GM23248 (cell line): ENCODE results near the gene SCN8A. TPM values are rescaled to one million over a fixed set of nuclear protein-coding genes. Genes with fewer than 3 reads are reported as not detected.

Experiments
- DNase-seq: peaks from one replicate; pipeline ENCODE4 v3.0.0-alpha.2; 2015
- H2AFZ ChIP-seq: fragments of 200-600 bp; sonication (generic); 2 replicates; pipeline ENCODE4 v1.6.1; 2016; ENCODE audit warnings: antibody characterized with exemption
- H3F3A ChIP-seq: fragments of 200-600 bp; sonication (generic); 2 replicates; pipeline ENCODE4 v1.6.1; 2016; ENCODE audit warnings: mild to moderate bottlenecking, antibody characterized with exemption, mixed run types; ENCODE audit not compliant: insufficient read depth
- H3K27ac ChIP-seq: fragments of 200-600 bp; sonication (generic); 2 replicates; pipeline ENCODE4 v1.5.1; 2016; ENCODE audit warnings: mild to moderate bottlenecking
- H3K27me3 ChIP-seq: fragments of 200-600 bp; sonication (generic); replicated peaks from 2 replicates; pipeline ENCODE4 v1.6.1; 2016; ENCODE audit warnings: mild to moderate bottlenecking; ENCODE audit not compliant: insufficient read depth
- H3K36me3 ChIP-seq: fragments of 200-600 bp; sonication (generic); 2 replicates; pipeline ENCODE4 v1.6.1; 2016; ENCODE audit warnings: low read depth, mild to moderate bottlenecking
- H3K4me1 ChIP-seq: fragments of 200-600 bp; sonication (generic); 2 replicates; pipeline ENCODE4 v1.6.1; 2016; ENCODE audit warnings: mild to moderate bottlenecking; ENCODE audit not compliant: insufficient read depth
- H3K4me2 ChIP-seq: fragments of 200-600 bp; sonication (generic); one replicate; pipeline ENCODE4 v1.6.1; 2016; ENCODE audit warnings: mild to moderate bottlenecking; ENCODE audit not compliant: unreplicated experiment
- H3K4me3 ChIP-seq: fragments of 200-600 bp; sonication (generic); 2 replicates; pipeline ENCODE4 v1.5.1; 2016; ENCODE audit warnings: mild to moderate bottlenecking
- H3K79me2 ChIP-seq: fragments of 200-600 bp; sonication (generic); 2 replicates; pipeline ENCODE4 v1.6.1; 2016; ENCODE audit warnings: mild to moderate bottlenecking; ENCODE audit not compliant: insufficient read depth
- H3K9ac ChIP-seq: fragments of 200-600 bp; sonication (generic); 2 replicates; pipeline ENCODE4 v1.6.1; 2016; ENCODE audit warnings: mild to moderate bottlenecking
- H3K9me2 ChIP-seq: fragments of 200-600 bp; sonication (generic); 2 replicates; pipeline ENCODE4 v1.6.1; 2016; ENCODE audit warnings: mixed run types, mild to moderate bottlenecking, moderate library complexity; ENCODE audit not compliant: insufficient read depth
- H3K9me3 ChIP-seq: fragments of 200-600 bp; sonication (generic); one replicate; pipeline ENCODE4 v1.6.1; 2017; ENCODE audit warnings: low read depth
- H4K20me1 ChIP-seq: fragments of 200-600 bp; sonication (generic); 2 replicates; pipeline ENCODE4 v1.6.0; 2016; ENCODE audit not compliant: insufficient read depth
- EZH2 ChIP-seq: fragments of 200-600 bp; sonication (generic); IDR thresholded peaks from 2 replicates; pipeline ENCODE4 v1.6.1; 2018; ENCODE audit warnings: antibody characterized with exemption, mild to moderate bottlenecking; ENCODE audit not compliant: insufficient read depth, poor library complexity, severe bottlenecking
- EZH2phosphoT487 ChIP-seq: fragments of 200-600 bp; sonication (generic); IDR thresholded peaks from 2 replicates; pipeline ENCODE4 v1.6.1; 2018; ENCODE audit warnings: antibody characterized with exemption, moderate library complexity, mild to moderate bottlenecking, low read depth; ENCODE audit not compliant: insufficient read depth
- WGBS, 2 experiments: methylation state at CpG; one replicate each; pipeline ENCODE4 v1.1.6; 2015 to 2017; ENCODE audit warnings: low lambda C conversion rate in 2 of 2, low coverage in 1 of 2; ENCODE audit errors: missing lambda C conversion rate in 2 of 2; 5-methylcytosine and 5-hydroxymethylcytosine counted together
- in situ Hi-C: fragments of 300-500 bp; cut with MboI; formaldehyde crosslinking; loops from 2 replicates; pipeline ENCODE4 v1.15.0; 2020
- polyA plus RNA-seq: library from polyadenylated mRNA; unstranded; fragments of >200 nt; fragmentation: Nextera tagmentation; extraction: Ambion mirVana; gene quantifications from 2 replicates; pipeline ENCODE4 v1.2.1, GENCODE V29; 2016
- total RNA-seq: library from RNA; depleted of rRNA; stranded (reverse); fragments of >200 nt; shearing (Covaris generic); gene quantifications from 2 replicates; pipeline ENCODE4 v1.2.3, GENCODE V29; 2014

The SCN8A gene
- total and polyA plus RNA-seq, 2 experiments from 2014 or later = 6.7 to 13.8 TPM

- H3K27me3 ChIP-seq = no peaks in the 10 kb centered on the region
- peaks cover 36% of the 10 kb centered on the region for H3K36me3 ChIP-seq
- in situ Hi-C loops = no loop called here
- no peaks in the 10 kb centered on the region for H3F3A ChIP-seq
- no peak overlapping the region for H3K4me3 ChIP-seq
- no peaks in the 10 kb centered on the region for H3K9me2 ChIP-seq
- no peak for DNase-seq
- no peaks in the 10 kb centered on the region for H4K20me1 ChIP-seq
- TF ChIP-seq EZH2phosphoT487 (no peak), EZH2 (no peak)
- no peak overlapping the region for H2AFZ ChIP-seq
- no peak overlapping the region for H3K27ac ChIP-seq
- H3K9ac ChIP-seq = no peak overlapping the region
- no peak overlapping the region for H3K4me2 ChIP-seq
- H3K4me1 ChIP-seq = peaks cover 10% of the 10 kb centered on the region
- H3K79me2 ChIP-seq = no peaks in the 10 kb centered on the region
- no peaks in the 10 kb centered on the region for H3K9me3 ChIP-seq
These were observed 172.7 kb downstream of the SCN8A start for GRCh38 chr12:51763743-51764142.

GRCh38 chr12:51766067-51766676 is 175.1 kb downstream of the SCN8A start:
- Histone ChIP-seq H3K9ac (no peak overlapping the region), H3F3A (peaks cover 16% of the 10 kb centered on the region; the same call in 1 of the 2 replicates), H3K27ac (no peak overlapping the region), H4K20me1 (no peaks in the 10 kb centered on the region), H3K9me3 (no peaks in the 10 kb centered on the region), H3K4me3 (no peak overlapping the region), H3K36me3 (peaks cover 48% of the 10 kb centered on the region), H2AFZ (no peak overlapping the region), H3K4me1 (peaks cover 9% of the 10 kb centered on the region), H3K27me3 (no peaks in the 10 kb centered on the region), H3K79me2 (no peaks in the 10 kb centered on the region), H3K4me2 (no peak overlapping the region), H3K9me2 (no peaks in the 10 kb centered on the region)
- DNase-seq = no peak
- in situ Hi-C loops = no loop called here
- TF ChIP-seq EZH2phosphoT487 (no peak), EZH2 (no peak)
- WGBS, 2 experiments = 88 to 89% methylated on average over 6 of the region's 6 CpGs

GRCh38 chr12:51771008-51771407 is 180.0 kb downstream of the SCN8A start:
- Histone ChIP-seq H3K36me3 (peaks cover 43% of the 10 kb centered on the region), H4K20me1 (no peaks in the 10 kb centered on the region), H3K9ac (no peak overlapping the region; the same call in 1 of the 2 replicates), H3K9me3 (no peaks in the 10 kb centered on the region), H3K27me3 (no peaks in the 10 kb centered on the region), H3K9me2 (no peaks in the 10 kb centered on the region), H3K4me3 (no peak overlapping the region), H3F3A (peaks cover 29% of the 10 kb centered on the region; the same call in 1 of the 2 replicates), H3K27ac (peak overlapping the region; percentile 37), H2AFZ (no peak overlapping the region), H3K79me2 (no peaks in the 10 kb centered on the region), H3K4me2 (peak overlapping the region; percentile 60), H3K4me1 (peaks cover 24% of the 10 kb centered on the region)
- TF ChIP-seq EZH2 = no peak
- TF ChIP-seq EZH2phosphoT487 = no peak
- in situ Hi-C loops = no loop called here
- WGBS, 2 experiments = 27 to 41% methylated on average over 1 of the region's 1 CpG
- DNase-seq = peak; percentile 50

GRCh38 chr12:51773145-51773869 is 182.3 kb downstream of the SCN8A start:
- WGBS, 2 experiments = 93 to 98% methylated on average over 2 of the region's 2 CpGs
- Histone ChIP-seq H4K20me1 (no peaks in the 10 kb centered on the region), H3K4me2 (peak overlapping the region; percentile 37), H3K36me3 (peaks cover 39% of the 10 kb centered on the region), H3K9me3 (no peaks in the 10 kb centered on the region), H3K27me3 (no peaks in the 10 kb centered on the region), H3K79me2 (no peaks in the 10 kb centered on the region), H3K27ac (peak overlapping the region; percentile 64), H3K9me2 (no peaks in the 10 kb centered on the region), H3K4me1 (peaks cover 30% of the 10 kb centered on the region), H3F3A (peaks cover 29% of the 10 kb centered on the region; the same call in 1 of the 2 replicates), H2AFZ (no peak overlapping the region), H3K4me3 (no peak overlapping the region), H3K9ac (no peak overlapping the region)
- DNase-seq = peak; percentile 90
- no peak for TF ChIP-seq EZH2phosphoT487
- TF ChIP-seq EZH2 = no peak
- in situ Hi-C loops = no loop called here
